A673 (cell line): ENCODE measurements around the gene FNBP1L. TPM values are rescaled to one million over a fixed set of nuclear protein-coding genes. Genes with fewer than 3 reads are reported as not detected.

ENCODE experiments used
- BruUV-seq: library from RNA; stranded (reverse); fragments of 400-500 nt; replicated peaks from 2 replicates; lab custom pipeline; 2021; lab: Mats Ljungman, UMichigan
- CTCF ChIA-PET: fragments of 300-600 bp; sonication (Branson Sonifier 250); formaldehyde crosslinking; loops from one replicate; lab custom pipeline; 2022; ENCODE audit warnings: antibody characterized with exemption; lab: Charles Lee
- POLR2A ChIA-PET: fragments of 300-600 bp; sonication (Branson Sonifier 250); formaldehyde crosslinking; loops from one replicate; lab custom pipeline; 2022; ENCODE audit warnings: antibody characterized with exemption; ENCODE audit not compliant: low non-redundant PET; lab: Charles Lee
- DNase-seq: peaks from one replicate; pipeline ENCODE4 v3.0.0-alpha.2; 2015; ENCODE audit warnings: low spot score
- H3K27ac ChIP-seq: fragments of 200-600 bp; sonication (generic); 2 replicates; pipeline ENCODE4 v1.5.1; 2016; ENCODE audit warnings: mixed run types, low read depth, mild to moderate bottlenecking, mixed read lengths, antibody characterized with exemption, low read length; ENCODE audit not compliant: poor library complexity, severe bottlenecking
- H3K27me3 ChIP-seq: fragments of 200-600 bp; sonication (generic); replicated peaks from 2 replicates; pipeline ENCODE4 v1.6.1; 2017; ENCODE audit warnings: mixed run types, low read depth, mild to moderate bottlenecking, mixed read lengths, antibody characterized with exemption, low read length; ENCODE audit not compliant: insufficient read depth, poor library complexity
- H3K36me3 ChIP-seq: fragments of 200-600 bp; sonication (generic); 2 replicates; pipeline ENCODE4 v1.6.1; 2016; ENCODE audit warnings: mixed run types, mild to moderate bottlenecking, mixed read lengths, antibody characterized with exemption, low read length; ENCODE audit not compliant: insufficient read depth, poor library complexity, severe bottlenecking
- H3K4me1 ChIP-seq: fragments of 200-600 bp; sonication (generic); 2 replicates; pipeline ENCODE4 v1.6.1; 2017; ENCODE audit warnings: mixed run types, mild to moderate bottlenecking, mixed read lengths, antibody characterized with exemption, low read length; ENCODE audit not compliant: insufficient read depth, poor library complexity, severe bottlenecking
- H3K4me3 ChIP-seq: fragments of 200-600 bp; sonication (generic); 2 replicates; pipeline ENCODE4 v1.5.1; 2016; ENCODE audit warnings: low read depth, mixed run types, mild to moderate bottlenecking, mixed read lengths, low read length; ENCODE audit not compliant: poor library complexity, severe bottlenecking
- H3K9me3 ChIP-seq: fragments of 200-600 bp; sonication (generic); 2 replicates; pipeline ENCODE4 v1.6.1; 2016; ENCODE audit warnings: mixed run types, low read depth, mild to moderate bottlenecking, mixed read lengths, antibody characterized with exemption, low read length; ENCODE audit not compliant: poor library complexity, severe bottlenecking
- EZH2 ChIP-seq: fragments of 200-600 bp; sonication (generic); IDR thresholded peaks from 2 replicates; pipeline ENCODE4 v1.6.1; 2017; ENCODE audit warnings: borderline replicate concordance, low read depth, mild to moderate bottlenecking, mixed read lengths, antibody characterized with exemption, low read length; ENCODE audit not compliant: poor library complexity, severe bottlenecking
- intact Hi-C: fragments of 100-400 bp; cut with micrococcal nuclease; formaldehyde crosslinking; loops from one replicate; pipeline ENCODE4 v1.10.0; 2022; ENCODE audit not compliant: unreplicated experiment
- total RNA-seq: library from RNA; stranded (reverse); gene quantifications from 2 replicates; pipeline ENCODE4 v1.2.3, GENCODE V29; 2021
- TF ChIP-seq, protein P1 (sequence below): fragments of 300-800, 200-600 bp; sonication (generic); conservative IDR thresholded peaks from 2 replicates; pipeline ENCODE4 v1.5.1; 2017; ENCODE audit warnings: low read depth, mild to moderate bottlenecking, antibody characterized with exemption, low read length, moderate library complexity, mixed read lengths

FNBP1L gene
- total RNA-seq, 1 experiment from 2014 or later: 39.6 TPM

DNA sequence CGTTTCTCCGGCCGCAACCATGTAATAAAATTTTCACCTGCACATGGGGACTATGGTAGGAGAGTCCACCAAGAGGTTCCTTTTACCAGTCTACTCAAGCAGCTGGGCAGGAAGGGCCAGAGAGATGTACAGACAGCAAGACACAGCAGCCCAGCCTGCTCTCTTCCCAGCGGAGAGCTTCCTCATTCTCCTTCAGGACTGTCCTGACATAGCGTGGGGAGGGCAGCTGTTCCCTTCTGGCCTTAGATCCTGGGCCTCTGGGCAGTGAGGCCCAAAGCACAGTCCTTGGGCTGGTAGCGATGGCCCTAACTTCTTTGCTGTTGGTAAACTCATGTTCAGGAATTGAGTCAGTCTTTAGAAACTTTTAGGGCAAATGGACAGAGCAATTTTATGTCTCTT is 144.6 kb downstream of the FNBP1L start:
- Histone ChIP-seq H3K9me3 (no peaks in the 10 kb centered on the region), H3K4me3 (no peak overlapping the region), H3K4me1 (no peaks in the 10 kb centered on the region), H3K27ac (no peak overlapping the region), H3K36me3 (no peaks in the 10 kb centered on the region), H3K27me3 (no peaks in the 10 kb centered on the region)
- CTCF ChIA-PET: no interaction called here
- no peak for DNase-seq
- no TSS peak for BruUV-seq
- intact Hi-C loops: no loop called here
- POLR2A ChIA-PET: no interaction called here
- TF ChIP-seq, protein P1, sequence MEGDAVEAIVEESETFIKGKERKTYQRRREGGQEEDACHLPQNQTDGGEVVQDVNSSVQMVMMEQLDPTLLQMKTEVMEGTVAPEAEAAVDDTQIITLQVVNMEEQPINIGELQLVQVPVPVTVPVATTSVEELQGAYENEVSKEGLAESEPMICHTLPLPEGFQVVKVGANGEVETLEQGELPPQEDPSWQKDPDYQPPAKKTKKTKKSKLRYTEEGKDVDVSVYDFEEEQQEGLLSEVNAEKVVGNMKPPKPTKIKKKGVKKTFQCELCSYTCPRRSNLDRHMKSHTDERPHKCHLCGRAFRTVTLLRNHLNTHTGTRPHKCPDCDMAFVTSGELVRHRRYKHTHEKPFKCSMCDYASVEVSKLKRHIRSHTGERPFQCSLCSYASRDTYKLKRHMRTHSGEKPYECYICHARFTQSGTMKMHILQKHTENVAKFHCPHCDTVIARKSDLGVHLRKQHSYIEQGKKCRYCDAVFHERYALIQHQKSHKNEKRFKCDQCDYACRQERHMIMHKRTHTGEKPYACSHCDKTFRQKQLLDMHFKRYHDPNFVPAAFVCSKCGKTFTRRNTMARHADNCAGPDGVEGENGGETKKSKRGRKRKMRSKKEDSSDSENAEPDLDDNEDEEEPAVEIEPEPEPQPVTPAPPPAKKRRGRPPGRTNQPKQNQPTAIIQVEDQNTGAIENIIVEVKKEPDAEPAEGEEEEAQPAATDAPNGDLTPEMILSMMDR: no peak
- TF ChIP-seq EZH2: no peak

DNA sequence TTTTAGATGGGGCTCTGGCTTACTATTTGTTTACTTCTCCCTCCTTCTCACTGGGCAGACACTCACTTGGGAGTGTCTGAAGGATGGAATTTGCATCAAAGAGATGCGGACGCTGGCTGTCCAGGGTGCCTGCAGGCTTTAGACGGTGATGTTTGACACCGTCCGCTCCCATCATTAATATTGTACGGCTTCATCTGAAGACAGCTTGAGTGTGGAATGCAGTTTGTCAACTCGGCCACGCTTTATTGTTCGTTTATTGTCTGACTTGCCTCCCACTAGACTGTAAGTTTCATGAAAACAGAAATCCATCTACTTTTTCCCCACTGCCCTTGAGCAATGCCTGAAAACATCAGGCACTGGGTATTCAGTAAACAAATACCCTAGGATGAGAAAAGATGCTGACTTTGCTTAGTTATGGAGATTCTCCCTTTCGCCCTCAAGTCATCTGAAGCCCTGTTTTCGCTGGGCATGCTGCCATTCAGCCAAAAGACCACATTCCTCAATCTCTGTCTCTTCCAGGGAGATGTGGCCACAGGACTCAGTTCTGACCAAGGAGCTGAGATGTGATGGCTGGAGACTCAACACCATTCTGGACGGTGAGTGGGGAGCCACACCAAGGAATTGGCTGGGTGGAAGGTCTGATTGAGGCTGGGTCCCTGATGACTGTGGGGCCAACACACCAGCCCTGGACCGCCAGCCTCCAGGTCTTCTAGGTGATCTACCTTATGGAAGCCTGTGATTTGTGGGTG is 146.1 kb downstream of the FNBP1L start:
- no peaks in the 10 kb centered on the region for H3K27me3 ChIP-seq
- no peaks in the 10 kb centered on the region for H3K4me1 ChIP-seq
- H3K4me3 ChIP-seq: no peak overlapping the region
- no peaks in the 10 kb centered on the region for H3K9me3 ChIP-seq
- H3K36me3 ChIP-seq: no peaks in the 10 kb centered on the region
- no peak overlapping the region for H3K27ac ChIP-seq
- BruUV-seq: no TSS peak
- POLR2A ChIA-PET: no interaction called here
- no peak for DNase-seq
- CTCF ChIA-PET: no interaction called here
- intact Hi-C loops: no loop called here
- TF ChIP-seq, protein P1: no peak
- no peak for TF ChIP-seq EZH2

DNA sequence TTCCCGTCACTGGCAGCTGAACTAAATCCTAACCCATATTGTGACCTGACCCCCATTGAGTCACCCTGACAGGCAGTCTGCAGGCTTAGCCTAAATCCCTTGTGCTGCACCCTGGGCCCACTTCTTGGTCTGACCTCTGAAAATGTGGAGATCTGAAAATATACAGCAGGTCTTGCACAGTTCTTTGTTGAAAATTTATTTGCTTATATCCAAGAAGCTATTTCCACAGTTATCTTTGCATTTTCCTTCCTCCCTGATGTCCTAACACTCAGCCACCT is 146.6 kb downstream of the FNBP1L start:
- no peaks in the 10 kb centered on the region for H3K4me1 ChIP-seq
- H3K4me3 ChIP-seq: no peak overlapping the region
- CTCF ChIA-PET: no interaction called here
- POLR2A ChIA-PET: no interaction called here
- H3K9me3 ChIP-seq: no peaks in the 10 kb centered on the region
- H3K27ac ChIP-seq: no peak overlapping the region
- H3K27me3 ChIP-seq: no peaks in the 10 kb centered on the region
- no peaks in the 10 kb centered on the region for H3K36me3 ChIP-seq
- DNase-seq: no peak
- TF ChIP-seq EZH2: no peak
- no TSS peak for BruUV-seq
- intact Hi-C loops: no loop called here

DNA sequence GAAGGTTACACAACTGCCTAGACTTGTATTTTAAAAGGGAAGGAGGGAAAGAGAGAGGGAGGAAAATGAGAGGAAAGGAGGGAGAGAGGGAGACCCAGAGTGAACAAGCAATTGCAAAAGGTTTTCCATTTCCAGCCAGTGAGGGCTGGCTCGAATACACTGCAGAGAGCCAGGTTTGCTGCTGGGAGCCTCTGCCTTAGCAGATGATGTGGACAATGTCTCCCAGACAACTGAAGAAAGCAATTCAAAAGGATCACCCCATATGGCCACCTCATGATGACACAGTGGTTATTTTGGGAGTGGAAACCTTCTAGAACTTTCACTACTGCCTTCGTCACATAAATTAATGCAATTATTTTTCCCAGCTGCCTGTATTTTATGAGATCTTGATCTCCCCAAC is 147.3 kb downstream of the FNBP1L start:
- ChIA-PET POLR2A (no interaction called here), CTCF (no interaction called here)
- Histone ChIP-seq H3K36me3 (no peaks in the 10 kb centered on the region), H3K4me1 (no peaks in the 10 kb centered on the region), H3K27me3 (no peaks in the 10 kb centered on the region), H3K27ac (no peak overlapping the region), H3K9me3 (no peaks in the 10 kb centered on the region), H3K4me3 (no peak overlapping the region)
- TF ChIP-seq, protein P1: no peak
- no peak for TF ChIP-seq EZH2
- intact Hi-C loops: no loop called here
- BruUV-seq: no TSS peak
- no peak for DNase-seq
